IPS-NIHi11 (cell line): ENCODE data around the gene SNPH.

Experiments used
- DNase-seq: peaks from one replicate; pipeline ENCODE4 v3.0.0; 2012; ENCODE audit warnings: mixed read lengths, low spot score

SNPH gene

DNA sequence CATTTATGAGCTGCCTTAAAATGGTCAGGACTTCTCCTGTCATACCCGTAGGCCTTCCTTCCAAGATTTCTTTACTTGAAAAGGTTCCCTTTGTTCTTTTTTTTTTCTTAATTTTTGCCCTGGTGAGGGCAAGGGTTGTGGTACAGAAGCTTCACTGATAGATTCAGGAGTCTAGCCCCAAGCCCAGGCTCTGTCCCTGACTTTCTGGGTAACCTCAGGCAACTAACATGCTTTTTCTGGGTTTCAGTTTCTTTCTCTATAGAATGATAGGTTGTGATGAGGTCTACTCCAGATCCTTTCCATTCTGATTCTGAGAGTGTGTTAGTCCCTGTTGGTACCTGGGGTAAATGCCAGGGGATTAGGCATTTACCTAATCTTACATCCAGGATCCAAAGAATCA is 21.2 kb downstream of the SNPH start:
- no peak for DNase-seq

DNA sequence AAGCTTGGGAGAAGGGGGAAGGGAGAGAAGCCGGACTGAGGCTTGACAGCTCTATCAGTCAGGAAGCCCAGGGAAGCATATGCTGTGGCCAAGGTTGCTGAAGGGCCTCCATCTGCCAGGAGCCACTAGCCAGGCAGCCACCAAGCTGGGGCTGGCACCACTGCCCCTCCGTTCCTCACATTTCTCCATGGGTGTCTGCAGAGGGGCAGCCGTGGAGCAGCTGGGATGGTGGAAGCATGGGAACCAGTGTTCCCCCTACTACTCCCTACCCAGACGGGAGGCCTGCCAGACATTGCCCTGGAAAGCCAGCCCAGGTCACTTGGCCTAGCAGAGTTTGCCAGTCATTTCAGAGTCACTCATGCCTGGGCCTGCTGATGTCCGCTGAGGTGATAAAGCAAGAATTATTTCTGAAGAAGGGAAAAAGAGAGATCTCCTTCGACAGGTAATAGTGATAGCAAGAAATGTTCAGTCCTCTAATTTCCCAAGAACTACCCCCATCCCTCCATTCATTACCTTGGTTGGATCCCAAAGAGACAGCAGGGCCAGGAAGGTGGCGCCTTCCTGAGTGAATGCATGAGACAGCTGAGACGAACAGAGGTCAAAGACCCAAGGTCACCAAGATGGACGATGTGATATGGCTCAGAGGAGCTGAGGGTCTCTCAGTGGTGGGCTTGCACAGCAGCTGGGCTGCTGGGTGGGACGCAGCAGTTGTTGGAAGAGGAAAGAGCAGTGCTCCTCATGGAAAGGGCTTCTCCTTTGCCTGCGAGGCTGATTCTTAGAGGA is 21.9 kb downstream of the SNPH start:
- no peak for DNase-seq

DNA sequence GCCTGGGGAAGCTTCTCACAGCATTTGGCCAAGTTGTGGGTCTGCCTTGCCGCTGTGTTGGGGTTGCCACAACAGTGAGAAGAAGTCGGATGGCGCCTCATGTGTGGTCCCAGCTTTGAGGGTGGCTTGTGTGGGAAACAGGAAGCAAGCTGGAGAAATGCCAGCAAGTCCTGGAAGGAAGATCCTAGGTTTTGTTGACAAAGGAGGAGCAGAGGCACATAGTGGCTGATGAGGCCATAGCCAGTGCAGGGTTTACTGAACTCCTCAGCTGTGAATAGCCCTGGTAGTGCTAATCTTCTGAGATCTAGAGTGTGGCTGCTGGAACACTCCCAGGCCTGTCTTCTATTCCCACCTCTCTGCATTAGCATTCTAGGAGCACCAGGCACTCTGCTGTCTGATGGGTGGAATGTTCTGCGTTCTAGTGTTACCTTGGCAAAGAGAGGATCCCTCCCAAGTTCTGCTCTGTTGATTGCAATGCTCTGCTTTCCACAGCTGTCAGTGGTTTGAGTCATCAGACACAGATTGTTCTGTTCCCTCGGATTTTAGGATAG is 25.2 kb downstream of the SNPH start:
- no peak for DNase-seq

DNA sequence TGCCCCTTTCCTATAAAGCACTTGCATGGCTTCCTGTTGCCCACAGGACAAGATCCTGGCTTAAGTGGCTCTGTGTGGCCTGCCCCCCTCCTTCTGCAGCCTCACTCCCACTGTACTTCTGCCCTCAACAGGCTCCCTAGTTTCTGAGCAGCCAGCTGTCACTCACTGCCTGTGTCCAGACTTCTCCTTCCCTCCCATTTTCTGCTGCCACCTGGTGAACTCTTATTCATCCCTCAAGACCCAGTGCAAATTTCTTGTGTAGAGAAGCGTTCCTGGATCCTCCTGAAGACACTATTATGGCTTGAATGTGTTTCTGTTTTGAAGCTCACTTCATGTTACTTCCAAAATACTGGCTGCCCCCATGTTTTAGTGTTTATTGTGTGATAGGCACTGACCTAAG is 26.5 kb downstream of the SNPH start:
- no peak for DNase-seq

DNA sequence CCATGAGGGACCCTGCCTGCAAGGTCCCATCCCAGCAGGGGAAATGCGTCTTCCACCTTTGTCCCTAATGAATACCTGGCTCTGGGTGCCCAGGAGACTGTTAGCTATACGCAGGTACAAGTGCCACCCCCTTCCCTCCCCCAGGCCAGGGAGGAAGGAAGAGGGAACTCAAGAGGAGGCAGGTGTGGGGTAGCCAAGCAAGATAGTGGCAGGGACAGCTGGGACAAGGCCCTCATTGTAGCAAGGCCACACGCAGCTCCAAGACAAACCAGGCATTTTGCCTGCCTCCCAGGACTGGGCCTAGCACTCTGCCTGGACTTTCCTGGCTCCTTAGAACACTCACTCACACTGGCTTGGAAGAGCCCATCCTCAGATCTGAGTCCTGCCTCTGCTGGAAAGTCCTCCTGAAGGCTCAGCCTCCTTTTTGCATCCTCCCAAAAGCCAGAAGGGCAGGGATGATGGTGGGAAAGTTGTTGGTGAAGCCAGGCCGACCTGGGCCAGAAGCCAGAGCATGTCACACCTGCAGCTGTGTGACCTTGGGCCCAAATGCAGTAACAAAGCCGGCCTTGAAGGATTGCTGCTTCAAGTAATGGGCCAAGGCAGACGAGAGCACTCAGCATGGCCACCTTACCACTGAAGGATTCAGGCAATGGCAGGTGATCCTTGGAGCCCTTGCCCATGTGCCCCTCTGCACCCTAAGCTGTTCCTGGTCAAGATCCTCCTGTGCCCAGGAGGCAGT is 27.7 kb downstream of the SNPH start:
- DNase-seq, result no peak

DNA sequence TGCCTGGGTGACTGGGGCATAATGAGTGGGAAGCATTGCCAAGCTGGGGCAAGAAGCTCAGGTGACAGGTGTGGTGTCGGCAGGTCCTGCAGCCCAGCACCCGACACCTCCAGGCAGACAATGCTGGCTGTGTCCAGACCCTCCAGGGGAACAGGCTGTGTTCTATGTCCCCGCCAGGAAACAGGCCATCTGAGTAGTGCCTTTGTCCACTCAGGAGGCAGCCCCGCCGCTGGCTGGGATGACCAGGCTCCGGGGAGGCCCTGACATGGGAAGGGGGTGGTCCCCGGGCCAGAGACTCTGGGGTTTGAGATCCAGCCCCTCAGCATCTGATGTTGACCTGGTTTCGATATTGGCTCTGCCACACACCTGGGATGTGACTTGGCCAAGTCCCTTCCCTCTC is 28.4 kb downstream of the SNPH start:
- DNase-seq, result no peak

DNA sequence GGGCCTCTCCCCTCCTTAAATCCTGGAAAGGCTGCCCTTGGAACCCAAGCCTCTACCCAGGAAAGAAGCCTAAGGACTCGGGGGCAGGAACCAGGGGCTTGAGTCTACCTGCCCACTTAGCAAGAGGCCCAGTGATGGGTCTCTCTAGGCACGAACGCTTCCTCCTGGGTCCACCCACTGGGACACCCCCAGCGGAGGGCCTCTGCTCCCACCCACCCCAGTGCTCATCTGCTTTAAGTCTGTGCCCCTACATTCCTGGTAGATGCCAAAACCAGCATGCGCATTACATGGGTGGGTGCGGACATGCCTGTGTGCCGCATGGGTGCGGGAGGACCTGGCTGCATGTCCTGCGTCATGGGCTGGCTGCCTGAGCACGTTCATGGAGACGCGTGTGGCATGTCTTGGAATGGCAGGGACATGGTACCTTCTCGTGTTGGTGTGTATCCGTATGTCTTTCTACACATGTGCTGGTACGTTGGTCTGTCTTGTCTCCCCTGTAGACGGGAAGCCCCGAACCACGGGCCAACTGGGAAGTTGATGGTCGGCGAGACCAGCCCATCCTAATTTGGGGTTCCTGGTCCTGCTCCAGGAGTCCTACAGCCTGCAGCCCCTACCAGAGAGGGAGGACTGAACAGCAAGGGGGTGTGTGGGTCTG is 29.3 kb downstream of the SNPH start:
- no peak for DNase-seq

DNA sequence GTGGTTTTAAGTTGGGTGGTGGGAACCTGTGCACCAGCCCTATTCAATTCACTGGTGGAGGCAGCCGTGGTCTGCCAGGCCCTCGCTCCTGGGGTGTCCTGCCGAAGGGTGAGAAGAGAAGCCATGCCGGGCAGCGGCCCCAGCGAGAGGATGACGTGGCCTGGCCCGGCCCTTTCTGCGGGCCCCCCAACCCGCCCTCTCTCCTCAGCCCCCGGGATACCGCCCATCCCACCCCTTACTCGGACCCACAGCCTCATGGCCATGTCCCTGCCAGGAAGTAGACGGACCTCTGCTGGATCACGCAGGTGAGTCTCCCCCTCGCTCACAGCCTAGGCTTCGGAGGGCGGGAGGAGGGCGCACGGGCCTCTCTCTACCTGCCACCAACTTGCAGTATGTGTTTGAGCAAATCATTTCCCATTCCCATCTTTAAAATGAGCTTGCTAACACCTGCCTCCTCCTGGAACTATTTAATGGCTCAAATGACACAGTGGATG is 30.1 kb downstream of the SNPH start:
- DNase-seq, result no peak

DNA sequence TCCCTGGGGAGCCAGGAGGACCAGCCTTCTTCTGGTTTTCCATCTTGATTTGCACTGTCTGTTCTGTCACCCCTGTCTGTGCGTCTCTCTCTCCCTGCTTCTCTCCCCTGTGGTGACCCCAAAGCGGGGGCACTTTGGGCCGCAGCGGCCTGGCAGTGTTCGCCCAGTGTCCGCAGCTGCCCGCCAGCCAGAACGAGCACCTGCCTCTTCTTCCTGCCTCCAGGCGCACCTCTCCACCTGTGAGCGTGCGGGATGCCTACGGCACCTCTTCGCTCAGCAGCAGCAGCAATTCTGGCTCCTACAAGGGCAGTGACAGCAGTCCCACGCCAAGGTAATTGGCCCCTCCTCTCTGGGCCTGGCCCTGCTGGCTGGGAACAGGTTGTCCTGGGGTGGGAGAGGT is 30.8 kb downstream of the SNPH start:
- no peak for DNase-seq

DNA sequence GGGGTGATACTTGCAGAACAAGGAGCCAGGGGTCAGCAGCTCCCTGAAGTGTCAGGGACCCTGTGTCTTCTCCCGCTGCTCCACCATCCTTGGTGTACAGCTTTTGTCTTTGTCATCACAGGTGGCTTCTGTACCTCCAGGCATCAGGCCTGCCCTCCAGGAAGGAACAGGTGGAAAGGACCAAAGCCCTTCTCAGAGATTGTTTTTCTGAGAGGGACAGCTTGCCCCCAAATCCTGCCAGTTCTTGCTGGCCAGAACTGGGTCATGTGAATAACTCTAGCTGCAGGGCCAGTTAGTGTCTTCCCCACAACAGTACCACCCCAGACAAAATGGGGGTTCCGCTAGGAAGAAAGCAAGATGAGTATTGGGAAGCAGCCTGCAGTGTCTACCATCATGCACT is 31.4 kb downstream of the SNPH start:
- DNase-seq, result no peak

DNA sequence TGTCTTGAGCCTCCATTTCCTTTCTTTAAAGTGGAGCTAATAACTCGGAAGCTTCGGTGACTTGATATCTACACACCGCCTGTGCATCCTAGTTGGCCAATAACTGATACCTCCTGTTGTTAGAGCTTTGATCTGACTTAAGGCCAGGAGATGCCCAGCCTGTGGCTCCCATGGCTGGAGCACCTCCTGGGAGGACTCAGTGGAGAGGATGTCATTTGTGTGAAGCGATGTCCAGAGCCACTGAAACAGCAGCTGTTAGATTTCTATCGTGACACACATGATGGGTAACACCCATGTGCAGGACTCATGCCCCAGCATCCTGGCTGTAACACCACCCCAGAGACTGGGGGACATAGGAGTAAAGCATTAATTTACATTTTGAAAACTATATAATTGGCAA is 32.1 kb downstream of the SNPH start:
- DNase-seq, result no peak

DNA sequence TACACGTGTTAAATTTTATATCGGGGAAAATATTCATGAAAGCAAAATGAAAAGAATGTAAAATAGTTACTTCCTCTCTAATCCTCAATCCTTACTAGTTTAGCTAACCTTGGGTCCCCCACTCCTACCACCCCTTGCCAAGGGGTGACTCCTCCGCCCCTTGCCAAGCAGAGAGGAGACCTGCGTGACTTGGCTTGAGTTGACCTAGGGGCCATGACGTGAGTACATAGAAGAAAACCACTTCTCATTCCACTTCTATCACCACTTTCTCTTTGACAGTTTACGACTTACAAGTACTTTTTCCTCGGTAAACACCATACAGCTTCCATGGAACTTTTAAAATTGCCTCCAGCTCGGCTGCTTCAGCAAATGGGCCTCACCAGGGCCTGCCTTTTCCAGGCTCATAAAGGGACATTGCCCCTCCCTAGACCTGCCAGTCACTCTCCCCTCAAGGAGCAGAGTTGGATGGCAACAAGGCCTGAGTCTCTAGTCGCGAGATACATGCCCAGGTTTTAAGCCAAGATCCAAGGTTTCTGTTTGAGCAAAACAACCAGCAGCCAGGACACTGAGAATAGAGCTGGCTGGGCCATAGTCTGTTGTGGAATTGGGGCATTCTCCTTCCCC is 32.9 kb downstream of the SNPH start:
- DNase-seq, result no peak

DNA sequence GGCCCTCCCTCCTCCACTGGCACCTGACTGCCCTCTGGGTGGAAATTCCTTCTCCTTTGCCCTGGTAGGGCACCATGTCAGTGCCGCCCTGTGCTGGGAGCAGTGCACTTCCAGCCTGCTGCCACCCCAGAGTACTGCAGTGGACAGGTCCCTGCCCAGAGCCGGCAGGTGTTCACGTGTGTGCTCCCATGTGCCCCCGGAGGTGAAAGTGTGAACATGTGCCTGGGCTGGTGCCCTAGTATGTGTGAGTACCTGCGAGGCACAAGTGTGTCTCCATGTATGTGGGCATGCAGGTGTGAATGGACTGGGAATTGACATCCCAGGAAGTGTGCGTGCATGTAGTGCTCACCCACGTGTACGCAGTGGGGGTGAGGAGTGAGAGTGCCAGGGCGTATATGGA is 33.4 kb downstream of the SNPH start:
- DNase-seq, result peak; percentile 86

DNA sequence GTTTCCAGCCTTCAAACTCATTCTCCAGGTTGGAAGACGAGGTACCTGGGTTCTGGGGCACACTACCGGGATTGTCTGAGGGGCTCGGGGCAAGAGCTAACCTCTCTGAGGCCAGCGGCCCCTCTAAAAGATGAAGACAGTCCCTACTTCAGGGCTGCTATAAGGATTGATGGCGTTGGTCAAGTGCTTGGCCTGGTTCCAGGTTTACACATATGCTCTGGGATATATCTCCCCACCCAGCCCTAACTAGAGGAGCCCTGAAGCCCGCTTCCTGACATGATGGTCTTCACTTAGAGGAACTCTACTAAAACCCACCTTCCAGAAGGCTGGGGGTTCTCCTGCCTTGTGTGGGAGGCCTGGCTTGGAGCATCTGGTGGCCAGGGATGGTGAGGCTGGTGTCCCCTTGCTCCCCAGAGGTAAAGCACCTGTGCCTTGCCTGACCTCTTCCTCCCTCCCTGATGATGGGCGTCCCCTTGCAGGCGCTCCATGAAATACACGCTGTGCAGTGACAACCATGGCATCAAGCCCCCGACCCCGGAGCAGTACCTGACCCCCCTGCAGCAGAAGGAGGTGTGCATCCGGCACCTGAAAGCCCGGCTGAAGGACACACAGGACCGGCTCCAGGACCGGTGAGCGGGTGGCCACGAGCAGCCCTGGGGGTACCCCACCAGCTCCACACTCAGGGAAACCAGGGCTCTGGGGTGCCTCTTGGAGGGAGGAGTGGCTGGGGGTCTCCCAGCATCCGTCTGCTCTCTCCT is 34.2 kb downstream of the SNPH start:
- no peak for DNase-seq

DNA sequence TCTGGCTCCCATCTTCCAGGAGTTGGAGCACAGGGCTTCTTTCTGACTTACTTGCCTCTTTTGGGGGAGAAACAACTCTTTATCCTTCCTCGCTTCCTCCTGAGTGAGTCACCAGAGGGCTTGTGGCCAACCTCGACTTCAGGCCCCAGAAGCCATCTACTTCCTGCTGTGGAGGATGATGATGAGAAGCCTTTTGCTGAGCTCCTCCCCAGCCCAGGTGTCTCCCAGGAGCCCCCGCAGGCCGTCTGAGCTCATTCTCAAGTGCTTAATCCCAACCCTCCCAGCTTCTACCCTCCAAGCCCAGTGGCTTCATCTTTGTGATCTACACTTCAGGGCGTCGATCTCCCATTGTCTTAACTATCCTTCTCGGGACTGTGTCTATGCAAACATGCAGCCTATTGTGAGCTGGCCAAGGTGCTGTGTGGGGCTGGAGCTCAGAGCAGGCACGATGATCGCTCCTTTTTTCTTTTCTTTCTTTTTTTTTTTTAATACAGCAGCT is 35.0 kb downstream of the SNPH start:
- peak; percentile 69 for DNase-seq

DNA sequence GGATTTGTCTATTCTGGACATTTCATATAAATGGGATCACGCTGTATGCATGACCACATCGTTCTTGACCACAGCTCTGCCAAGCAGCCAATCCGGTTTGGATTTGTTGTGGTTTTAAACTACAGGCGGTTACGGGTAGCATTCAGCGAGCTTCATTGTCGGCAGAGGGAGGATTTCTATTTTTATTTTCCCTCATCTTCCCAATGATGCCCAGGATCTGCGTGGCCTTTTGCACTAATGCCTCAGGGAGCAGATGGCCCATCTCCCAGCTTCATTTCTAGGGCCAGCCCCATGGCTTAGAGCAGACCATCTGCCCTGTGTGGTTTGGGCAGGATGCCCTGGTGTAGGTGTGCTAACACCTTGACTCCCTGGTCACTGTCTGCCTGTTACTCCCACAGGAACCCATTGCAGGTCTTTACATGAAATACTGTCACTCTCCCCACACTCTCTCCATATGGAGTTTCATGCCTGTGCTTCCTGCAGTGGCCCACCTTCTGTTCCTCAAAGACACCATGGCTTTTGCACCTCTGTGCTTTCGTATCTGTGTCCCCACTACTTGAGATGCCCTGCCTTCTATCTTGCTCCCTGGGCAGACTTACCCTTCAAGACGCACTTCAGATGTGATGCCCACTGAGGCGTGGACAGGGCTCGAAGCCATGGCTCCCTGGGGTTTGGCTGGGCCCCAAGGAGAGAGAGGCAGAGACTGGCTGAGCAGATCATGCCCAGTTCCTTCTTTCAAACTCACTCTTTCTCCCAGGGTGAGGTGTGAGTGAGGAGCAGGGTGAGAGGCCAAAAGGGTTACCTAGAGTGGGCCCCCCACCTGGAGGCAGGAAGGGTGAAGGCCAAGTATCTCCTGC is 36.8 kb downstream of the SNPH start:
- no peak for DNase-seq

DNA sequence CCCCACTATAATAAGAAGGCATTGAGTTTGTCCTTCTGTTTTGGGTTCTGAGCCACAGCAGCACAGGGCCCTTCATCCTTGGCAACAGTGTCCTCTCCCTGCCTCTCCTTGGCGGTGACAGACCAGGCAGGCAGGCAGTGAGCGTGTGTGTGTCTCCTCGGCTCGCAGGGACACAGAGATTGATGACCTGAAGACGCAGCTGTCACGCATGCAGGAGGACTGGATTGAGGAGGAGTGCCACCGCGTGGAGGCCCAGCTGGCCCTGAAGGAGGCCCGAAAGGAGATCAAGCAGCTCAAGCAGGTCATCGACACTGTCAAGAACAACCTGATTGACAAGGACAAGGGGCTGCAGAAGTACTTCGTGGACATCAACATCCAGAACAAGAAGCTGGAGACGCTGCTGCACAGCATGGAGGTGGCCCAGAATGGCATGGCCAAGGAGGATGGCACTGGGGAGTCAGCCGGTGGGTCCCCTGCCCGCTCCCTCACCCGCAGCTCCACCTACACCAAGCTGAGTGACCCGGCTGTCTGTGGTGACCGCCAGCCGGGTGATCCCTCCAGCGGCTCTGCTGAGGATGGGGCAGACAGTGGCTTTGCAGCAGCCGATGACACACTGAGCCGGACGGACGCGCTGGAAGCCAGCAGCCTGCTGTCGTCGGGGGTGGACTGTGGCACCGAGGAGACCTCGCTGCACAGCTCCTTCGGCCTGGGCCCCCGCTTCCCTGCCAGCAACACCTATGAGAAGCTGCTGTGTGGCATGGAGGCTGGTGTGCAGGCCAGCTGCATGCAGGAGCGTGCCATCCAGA is 38.8 kb downstream of the SNPH start:
- DNase-seq, result no peak

DNA sequence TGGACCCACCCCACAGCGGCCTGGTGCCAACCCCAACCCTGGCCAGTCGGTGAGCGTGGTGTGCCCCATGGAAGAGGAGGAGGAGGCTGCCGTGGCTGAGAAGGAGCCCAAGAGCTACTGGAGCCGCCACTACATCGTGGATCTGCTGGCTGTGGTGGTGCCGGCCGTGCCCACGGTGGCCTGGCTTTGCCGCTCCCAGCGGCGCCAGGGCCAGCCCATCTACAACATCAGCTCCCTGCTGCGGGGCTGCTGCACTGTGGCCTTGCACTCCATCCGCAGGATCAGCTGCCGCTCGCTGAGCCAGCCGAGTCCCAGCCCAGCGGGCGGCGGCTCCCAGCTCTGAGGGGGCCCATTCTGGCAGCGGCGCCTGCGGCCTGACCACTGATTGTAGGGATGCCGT is 39.6 kb downstream of the SNPH start:
- DNase-seq, result no peak

DNA sequence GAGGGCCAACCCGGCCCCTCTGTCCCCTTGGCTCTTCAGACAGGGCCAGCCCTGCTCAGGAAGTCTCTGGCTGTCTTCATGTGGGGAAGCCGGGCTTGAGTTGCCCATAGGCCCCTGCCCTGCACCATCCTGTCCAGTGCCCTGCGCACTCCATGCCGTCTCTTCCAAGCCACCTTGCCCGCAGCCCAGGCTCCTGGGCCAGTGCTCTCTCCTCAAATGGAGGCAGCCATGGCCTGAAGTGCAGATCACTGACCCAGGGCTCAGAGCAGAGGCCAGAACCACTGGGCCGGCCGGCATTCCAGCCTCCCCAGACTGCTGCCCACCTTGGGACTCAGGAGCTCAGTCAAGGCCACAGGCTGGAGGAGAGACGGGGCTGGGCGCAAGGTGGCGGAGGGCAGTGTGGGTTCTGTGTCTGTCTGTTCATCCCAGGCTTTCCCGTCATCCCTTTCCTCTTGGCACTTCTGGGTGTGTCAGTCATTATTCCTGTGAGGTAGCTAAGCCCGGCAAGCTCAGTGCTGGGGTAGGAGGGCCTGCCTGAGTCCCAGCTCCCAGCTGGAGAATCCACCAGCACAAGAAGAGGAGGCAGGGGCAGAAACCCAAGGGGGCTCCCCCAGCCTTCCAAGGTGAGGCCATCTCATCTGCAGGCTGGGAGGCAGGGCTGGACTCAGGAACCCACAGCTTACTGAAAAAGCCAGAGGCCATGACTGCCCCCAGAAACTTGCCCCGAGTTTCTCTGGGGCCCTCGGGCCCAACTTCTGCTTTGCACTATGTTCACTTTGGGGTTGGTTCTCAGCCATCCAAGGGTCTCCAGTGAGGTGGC is 40.4 kb downstream of the SNPH start:
- no peak for DNase-seq
